HG03354 (cell line): Measurements from ENCODE around the gene LYRM2.
A peak's percentile ranks its signal among the peaks of the same experiment; 100 is the strongest.

ENCODE experiments used
- ATAC-seq: cut with Tn5 transposase; IDR thresholded peaks from one replicate; pipeline ENCODE4 v1.9.1; 2021; ENCODE audit warnings: mild to moderate bottlenecking; ENCODE audit not compliant: unreplicated experiment, poor library complexity, severe bottlenecking

LYRM2 gene

GRCh38 chr6:89564752-89565427 is 73.7 kb downstream of the LYRM2 start:
- ATAC-seq = no peak

GRCh38 chr6:89563866-89564265 is 74.7 kb downstream of the LYRM2 start:
- ATAC-seq = no peak

- no peak for ATAC-seq
Measured at GRCh38 chr6:89562093-89562973, 76.2 kb downstream of the LYRM2 start.

GRCh38 chr6:89559487-89559886 is 79.1 kb downstream of the LYRM2 start:
- ATAC-seq = no peak

GRCh38 chr6:89555806-89556205 is 82.7 kb downstream of the LYRM2 start:
- no peak for ATAC-seq

GRCh38 chr6:89555031-89555430 is 83.5 kb downstream of the LYRM2 start:
- no peak for ATAC-seq

- no peak for ATAC-seq
Measured at GRCh38 chr6:89554106-89554505, 84.4 kb downstream of the LYRM2 start.

- no peak for ATAC-seq
Measured at GRCh38 chr6:89553431-89553830, 85.1 kb downstream of the LYRM2 start.

GRCh38 chr6:89547281-89547680 is 91.3 kb downstream of the LYRM2 start:
- no peak for ATAC-seq

GRCh38 chr6:89542866-89543265 is 95.7 kb downstream of the LYRM2 start:
- ATAC-seq = peak; percentile 33

- peak; percentile 94 for ATAC-seq
Measured at GRCh38 chr6:89542081-89542857, 96.3 kb downstream of the LYRM2 start.

- ATAC-seq = no peak
Measured at GRCh38 chr6:89539779-89540178, 98.8 kb downstream of the LYRM2 start.

GRCh38 chr6:89536231-89536630 is 102.3 kb downstream of the LYRM2 start:
- no peak for ATAC-seq

GRCh38 chr6:89530982-89531381 is 107.6 kb downstream of the LYRM2 start:
- no peak for ATAC-seq

GRCh38 chr6:89528866-89529265 is 109.7 kb downstream of the LYRM2 start:
- ATAC-seq = no peak

GRCh38 chr6:89527634-89528033 is 110.9 kb downstream of the LYRM2 start:
- no peak for ATAC-seq

- ATAC-seq = no peak
Measured at GRCh38 chr6:89526563-89526869, 112.0 kb downstream of the LYRM2 start.

GRCh38 chr6:89525786-89526562 is 112.6 kb downstream of the LYRM2 start:
- no peak for ATAC-seq

- ATAC-seq = no peak
Measured at GRCh38 chr6:89522778-89523177, 115.8 kb downstream of the LYRM2 start.

- no peak for ATAC-seq
Measured at GRCh38 chr6:89520736-89521135, 117.8 kb downstream of the LYRM2 start.
